SK-MEL-5 (cell line): ENCODE data around the gene TRMT10C. TPM values are rescaled to one million over a fixed set of nuclear protein-coding genes. Genes with fewer than 3 reads are reported as not detected.
"Not testable (repeated sequence)": the region's sequence is repeated elsewhere in the genome, so short reads cannot be mapped to it uniquely, and the experiment has no call there.

Source experiments
- DNase-seq: peaks from one replicate; pipeline ENCODE4 v3.0.0-alpha.2; 2016; ENCODE audit warnings: low read depth, low spot score
- in situ Hi-C: cut with HindIII; loops from 2 replicates; pipeline ENCODE4 v1.10.0; 2016; ENCODE audit warnings: low sequenced_read_pairs, high pct_unique_total_duplicates, low pct_unique_long_range_greater_than_20kb
- total RNA-seq: library from RNA; depleted of rRNA; stranded (reverse); fragments of >200 nt; shearing (Covaris generic); gene quantifications from 2 replicates; pipeline ENCODE4 v1.2.3, GENCODE V29; 2014

Gene TRMT10C
- total RNA-seq, 1 experiment from 2014 or later = 77.5 TPM

DNA sequence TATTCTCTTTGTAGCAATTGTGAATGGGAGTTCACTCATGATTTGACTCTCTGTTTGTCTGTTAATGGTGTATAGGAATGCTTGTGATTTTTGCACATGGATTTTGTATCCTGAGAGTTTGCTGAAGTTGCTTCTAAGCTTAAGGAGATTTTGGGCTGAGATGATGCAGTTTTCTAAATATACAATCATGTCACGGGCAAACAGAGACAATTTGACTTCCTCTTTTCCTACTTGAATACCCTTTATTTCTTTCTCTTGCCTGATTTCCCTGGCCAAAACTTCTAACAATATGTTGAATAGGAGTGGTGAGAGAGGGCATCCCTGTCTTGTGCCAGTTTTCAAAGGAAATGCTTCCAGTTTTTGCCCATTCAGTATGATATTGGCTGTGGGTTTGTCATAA lies 24.7 kb upstream of the TRMT10C start:
- DNase-seq, in situ Hi-C loops: not testable (repeated sequence)

DNA sequence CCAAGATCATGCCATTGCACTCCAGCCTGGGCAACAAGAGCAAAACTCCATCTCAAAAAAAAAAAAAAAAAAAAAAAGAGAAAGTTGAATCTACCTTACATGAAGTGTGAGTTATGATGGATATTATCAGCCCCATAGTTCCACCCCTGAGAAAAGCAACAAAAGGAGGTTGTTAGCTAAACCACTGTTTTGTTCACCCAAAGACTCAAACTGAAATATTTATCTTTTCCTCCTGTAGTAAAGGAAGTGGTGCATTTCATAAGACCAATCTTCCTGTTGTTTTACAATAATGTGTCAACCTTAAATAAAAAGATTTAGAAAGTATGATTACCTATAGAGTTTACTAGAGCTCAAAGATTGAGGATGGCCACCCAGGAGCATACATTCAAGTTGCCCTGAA lies 18.7 kb upstream of the TRMT10C start:
- in situ Hi-C loops = no loop called here
- DNase-seq = no peak

DNA sequence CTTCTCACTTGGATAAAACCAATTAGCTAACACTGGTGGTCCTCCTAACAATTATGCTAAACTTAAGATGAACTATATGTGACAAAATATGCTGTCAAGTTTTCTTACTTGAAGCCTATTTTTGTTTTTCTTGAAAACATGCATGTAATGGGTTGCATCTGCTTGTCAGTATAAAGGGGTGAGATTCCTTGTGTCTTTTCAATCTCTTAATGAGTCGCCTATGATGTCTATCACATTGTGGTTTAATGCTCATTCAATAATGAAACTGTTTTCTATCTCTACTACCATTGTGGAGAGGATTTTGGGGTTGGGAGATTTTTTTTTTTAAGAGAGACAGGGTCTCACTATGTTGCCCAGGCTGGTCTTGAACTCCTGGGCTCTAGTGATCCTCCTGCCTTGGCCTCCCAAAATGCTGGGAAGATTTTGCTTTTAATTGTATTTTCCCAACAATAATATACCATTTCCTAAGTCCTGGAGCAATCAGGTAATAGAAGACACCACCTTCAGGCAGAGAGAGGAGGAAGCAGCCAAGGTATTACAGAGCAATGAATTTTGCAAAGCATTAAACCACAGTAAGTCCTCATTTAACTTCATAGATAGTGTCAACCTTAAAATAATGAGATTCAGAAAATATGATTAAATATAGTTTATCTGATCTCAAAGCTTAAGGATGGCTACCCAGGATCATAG lies 17.4 kb upstream of the TRMT10C start:
- in situ Hi-C loops = no loop called here

DNA sequence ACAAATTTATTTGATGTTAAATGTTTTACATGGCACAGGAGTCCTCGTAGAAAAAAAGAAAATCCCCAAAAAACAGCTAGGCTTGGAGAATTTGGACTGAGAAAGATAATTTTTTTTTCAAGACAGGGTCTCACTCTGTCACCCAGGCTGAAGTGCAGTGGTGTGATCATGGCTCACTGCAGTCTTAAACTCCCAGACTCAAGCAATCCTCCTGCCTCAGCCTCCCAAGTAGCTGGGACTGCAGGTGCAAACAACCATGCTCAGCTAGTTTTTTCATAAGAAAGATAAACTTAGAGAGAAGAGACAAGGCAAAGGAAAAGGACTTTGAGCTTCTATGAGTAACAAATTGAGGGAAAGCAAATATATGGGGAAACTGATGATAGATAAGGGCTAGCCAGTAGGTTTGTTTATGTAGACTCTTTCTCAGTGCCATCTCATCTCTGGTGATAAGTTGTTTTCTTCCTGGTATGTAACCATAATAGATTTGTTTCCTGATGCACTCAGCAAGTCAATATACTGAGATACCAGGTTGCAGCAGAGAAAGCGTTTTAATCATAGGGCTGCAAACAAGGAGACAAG lies 13.1 kb upstream of the TRMT10C start:
- in situ Hi-C loops = no loop called here

More for the DNA sequence above, 17.4 kb upstream of the TRMT10C start:
- no peak for DNase-seq

DNA sequence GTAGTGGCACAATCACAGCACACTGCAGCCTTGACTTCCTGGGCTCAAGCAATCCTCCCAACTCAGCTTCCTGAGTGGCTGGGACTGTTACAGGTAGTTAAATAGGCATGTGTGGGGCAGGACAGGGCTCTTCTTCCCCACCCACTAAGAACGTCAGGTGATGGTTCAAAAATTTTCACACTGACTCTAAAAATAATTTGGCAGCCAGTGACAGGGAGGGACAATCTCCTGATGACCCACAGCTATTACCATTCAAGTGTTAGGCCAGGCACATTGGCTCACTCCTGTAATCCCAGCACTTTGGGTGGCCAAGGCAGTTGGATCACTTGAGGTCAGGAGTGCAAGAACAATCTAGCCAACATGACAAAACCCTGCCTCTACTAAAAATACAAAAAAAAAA lies 12.2 kb upstream of the TRMT10C start:
- in situ Hi-C loops = no loop called here
- no peak for DNase-seq

More for the DNA sequence above, 13.1 kb upstream of the TRMT10C start:
- DNase-seq = no peak

DNA sequence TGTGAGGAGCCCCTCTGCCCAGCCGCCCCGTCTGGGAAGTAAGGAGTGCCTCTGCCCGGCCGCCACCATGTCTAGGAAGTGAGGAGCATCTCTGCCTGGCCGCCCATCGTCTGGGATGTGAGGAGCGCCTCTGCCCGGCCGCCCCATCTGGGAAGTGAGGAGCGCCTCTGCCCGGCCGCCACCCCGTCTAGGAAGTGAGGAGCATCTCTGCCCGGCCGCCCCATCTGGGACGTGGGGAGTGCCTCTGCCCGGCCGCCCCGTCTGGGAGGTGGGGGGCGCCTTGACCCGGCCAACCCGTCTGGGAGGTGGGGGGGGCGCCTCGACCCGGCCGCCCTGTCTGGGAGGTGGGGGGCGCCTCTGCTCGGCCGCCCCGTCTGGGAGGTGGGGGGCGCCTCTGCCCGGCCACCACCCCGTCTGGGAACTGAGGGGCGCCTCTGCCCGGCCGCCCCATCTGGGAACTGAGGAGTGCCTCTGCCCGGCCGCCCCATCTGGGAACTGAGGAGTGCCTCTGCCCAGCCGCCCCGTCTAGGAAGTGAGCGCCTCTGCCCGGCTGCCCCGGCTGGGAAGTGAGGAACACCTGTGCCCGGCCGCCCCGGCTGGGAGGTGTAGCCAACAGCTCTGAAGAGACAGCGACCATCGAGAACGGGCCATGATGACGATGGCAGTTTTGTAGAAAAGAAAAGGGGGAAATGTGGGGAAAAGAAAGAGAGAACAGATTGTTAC lies 10.1 kb upstream of the TRMT10C start:
- DNase-seq, in situ Hi-C loops: not testable (repeated sequence)

DNA sequence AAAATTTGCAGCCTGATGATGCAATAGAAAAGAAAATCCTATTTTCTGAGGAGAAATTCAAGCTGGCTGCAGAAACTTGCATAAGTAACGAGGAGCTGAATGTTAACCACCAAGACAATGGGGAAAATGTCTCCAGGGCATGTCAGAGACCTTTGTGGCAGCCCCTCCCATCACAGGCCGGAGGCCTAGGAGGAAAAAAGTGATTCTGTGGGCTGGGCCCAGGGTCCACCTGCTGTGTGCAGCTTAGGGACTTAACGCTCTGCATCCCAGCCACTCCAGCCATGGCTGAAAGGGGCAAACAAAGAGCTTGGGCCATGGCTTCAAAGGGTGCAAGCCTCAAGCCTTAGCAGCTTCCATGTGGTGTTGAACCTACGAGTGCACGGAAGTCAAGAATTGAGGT lies 8.3 kb upstream of the TRMT10C start:
- DNase-seq, in situ Hi-C loops: not testable (repeated sequence)

DNA sequence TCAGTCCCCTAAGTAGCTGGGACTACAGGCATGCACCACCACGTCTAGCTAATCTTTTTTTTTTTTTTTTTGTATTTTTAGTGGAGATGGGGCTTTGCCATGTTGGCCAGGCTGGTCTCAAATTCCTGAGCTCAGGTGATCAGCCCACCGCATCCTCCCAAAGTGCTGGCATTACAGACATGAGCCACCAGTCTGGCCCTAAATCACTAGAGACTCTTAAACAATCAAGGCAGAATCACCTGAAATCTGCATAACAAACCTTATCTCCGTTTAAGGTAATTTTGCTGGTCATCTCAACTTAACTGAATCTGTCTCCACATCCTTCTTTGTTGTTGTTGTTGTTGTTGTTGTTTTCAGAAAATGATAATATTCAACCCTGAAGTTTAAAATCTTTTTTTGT lies 5.6 kb upstream of the TRMT10C start:
- in situ Hi-C loops = no loop called here
- DNase-seq = no peak

DNA sequence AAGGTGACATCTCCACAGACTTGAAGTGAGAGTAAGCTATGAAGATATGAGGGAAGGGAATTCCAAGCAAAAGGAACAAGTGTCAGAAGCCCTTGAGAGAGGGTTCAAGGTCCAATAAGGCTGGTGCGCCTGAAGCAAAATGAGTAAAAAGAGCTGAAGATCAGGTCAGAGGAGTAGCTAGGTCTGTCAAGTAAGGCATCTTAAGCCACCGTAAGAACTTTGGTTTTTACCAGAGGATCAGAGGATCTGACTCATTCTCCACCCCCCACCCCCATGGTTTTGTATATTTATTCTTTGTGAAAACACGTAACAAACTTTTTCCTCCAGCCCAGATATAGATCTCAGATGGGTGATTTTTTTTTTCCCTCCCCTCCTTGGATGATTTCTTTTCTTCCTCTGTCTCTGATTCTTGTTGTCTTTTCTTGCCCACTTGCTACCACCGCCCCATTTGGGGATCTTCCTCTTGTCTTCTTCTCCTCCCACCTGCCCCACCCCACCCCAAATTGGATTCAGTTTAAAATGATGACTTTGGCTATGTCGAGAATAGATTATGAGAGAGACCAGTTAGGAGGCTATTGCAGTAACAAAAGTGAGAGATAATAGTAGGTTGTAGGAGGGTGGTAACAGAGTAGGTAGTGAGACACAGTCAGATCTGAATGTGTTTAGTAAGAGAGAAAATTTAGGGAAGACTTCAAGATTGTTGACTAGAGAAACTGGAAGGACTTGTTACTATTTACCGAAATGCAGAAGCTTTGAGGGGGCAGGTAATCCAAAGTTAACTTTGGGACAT lies 6.1 kb downstream of the TRMT10C start:
- no peak for DNase-seq

DNA sequence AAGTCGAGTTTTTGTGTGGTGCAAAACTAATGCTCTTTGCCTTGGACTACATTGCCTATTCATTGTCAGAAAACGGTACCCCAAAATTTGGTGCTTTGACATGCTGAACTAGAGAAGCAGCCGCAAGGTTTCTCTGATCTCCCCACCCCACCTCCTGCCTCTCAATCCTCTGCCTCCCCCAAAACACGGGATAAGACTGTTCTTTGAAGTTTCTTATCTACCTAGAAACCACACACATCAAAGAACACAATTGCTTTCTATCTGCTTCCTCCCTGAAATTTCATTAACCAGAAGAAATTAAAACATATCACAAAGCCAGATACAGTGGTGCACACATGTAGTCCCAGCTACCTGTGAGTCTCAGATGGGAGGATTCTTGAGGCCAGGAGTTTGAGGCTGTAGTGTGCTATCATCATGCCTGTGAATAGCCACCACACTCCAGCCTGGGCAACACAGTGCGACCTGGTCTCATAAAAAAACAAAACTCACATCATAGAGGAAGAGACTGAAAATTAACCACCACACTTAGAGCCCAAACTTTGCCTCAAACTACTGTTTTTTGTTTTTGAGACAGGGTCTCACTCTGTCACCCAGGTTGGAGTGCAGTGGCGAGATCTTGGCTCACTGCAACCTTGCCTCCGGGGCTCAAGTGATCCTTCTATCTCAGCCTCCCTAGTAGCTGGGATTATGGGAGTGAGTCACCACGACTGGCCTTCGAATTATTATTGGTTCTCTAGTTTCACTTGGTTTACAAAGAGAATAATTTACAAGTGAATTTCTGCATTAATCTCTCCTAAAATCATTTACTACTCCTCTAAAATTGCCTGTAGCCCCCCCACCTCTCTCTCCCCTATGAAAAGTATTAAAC lies 9.6 kb downstream of the TRMT10C start:
- no peak for DNase-seq
- in situ Hi-C loops = no loop called here

More for the DNA sequence above, 6.1 kb downstream of the TRMT10C start:
- in situ Hi-C loops = no loop called here

DNA sequence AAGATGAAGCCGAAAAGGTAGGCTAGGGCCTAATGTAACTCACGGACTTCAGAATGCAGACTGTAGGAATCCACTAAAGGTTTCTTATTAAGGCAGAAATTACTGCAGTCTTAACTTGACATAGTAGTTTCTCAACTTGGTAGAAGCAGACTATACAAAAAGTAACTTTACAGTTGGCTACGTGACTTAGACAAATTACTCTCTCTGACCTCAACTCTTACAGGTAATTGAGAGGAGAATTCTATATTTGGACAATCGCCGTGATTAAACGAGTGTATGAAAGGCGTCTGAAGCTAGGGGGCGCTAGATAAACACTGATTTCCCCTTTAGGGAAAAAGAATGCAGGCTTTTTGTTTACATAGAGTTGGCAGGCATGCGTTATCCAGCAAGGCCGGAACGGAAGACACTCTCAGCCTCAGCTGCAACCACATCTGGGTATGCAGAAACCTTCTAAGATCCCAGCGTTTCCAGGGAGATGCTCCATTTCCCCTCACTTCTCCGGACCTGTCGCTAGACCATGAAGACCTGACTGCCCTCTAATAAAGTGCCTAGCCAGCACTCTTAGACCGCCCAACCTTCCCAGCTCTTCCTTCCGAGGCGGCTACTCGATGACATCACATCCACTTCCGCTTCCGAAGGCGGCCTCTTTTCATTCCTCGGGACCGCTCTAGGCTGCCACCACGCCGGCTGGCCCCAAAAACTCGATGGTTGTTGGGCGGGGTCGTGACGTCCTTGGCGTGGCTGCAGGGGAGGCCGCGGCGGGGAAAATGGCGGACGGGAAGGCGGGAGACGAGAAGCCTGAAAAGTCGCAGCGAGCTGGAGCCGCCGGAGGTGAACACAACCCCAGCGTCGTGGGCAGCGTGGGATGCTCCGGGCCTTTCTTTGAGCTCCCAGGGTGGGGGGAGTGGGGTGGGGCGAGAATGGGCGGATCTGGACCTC lies 12.1 kb downstream of the TRMT10C start, which contains the start of gene PCNP:
Gene PCNP (plus strand): TSS at position 732 of the 939 bp plus-strand sequence. CDS start 36 bp downstream, at position 768.
- in situ Hi-C loops = no loop called here
- DNase-seq = peak; percentile 99

DNA sequence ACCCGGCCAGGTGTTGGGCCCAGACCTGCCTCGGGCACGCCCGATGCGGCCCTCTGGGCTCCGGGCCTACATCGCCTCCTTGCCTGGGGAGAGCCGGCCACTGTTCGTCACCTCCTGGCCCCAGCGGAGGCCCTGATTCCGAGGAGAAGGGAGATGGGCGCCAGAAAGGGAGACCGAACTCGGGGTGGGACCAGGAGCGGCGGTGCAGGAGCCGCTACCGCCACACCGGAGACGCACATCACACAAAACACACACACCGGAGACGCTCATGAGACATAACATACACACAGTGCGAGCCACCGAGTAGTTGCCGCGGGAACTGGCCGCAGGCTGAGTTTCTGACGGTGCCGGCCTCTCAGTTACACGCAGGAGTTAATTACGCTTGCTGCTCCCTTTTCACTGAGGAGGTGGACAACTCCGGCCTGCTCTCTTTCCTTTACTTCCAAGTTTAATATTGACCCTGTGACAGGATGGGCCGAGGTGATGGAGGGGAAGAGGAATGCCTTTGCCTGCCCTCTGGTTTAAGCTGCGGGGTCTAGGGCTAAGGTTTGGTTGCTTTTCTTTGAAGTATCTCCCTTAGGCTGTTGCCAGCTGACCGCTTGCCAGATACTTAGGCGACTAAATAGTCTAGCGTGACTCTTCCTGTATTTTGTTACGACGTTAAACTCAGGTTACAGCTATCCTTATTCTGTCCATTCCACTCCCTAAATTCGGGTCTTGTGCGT lies 12.9 kb downstream of the TRMT10C start:
- peak; percentile 42 for DNase-seq
- in situ Hi-C loops = no loop called here

DNA sequence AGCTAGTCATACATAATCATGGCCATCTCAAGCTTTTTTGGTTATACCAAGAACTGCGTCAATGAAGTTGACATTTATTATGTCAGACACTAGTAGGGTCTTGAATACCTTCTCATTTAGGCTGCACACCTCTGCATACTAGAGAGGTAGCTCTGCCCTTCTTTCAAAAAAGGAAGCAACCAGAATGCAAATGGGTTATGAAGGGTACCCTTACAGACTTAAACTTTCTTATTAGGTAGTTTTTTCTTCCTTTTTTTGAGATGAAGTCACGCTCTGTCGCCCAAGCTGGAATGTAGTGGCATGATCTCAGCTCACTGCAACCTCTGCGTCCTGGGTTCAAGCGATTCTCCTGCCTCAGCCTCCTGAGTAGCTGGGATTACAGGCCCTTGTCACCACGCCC lies 15.6 kb downstream of the TRMT10C start:
- in situ Hi-C loops = no loop called here
- no peak for DNase-seq

DNA sequence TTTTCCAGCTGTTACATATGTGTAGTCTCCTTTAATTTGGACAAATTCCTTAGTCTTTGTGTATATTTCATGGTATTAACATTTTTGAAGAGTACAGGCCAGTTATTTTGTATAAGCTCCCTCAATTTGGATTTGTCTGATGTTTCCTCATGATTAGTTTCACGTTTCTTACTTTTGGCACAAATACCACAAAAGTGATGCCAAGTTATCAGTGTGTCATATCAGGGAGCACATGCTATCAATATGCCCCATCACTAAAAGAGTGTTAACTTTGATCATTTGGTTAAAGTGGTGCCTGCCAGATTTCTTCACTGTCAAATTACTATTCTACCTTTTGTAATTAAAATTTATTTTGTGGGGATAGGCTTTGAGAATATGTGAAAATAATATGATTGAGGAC lies 26.9 kb downstream of the TRMT10C start:
- in situ Hi-C loops = no loop called here
- no peak for DNase-seq

DNA sequence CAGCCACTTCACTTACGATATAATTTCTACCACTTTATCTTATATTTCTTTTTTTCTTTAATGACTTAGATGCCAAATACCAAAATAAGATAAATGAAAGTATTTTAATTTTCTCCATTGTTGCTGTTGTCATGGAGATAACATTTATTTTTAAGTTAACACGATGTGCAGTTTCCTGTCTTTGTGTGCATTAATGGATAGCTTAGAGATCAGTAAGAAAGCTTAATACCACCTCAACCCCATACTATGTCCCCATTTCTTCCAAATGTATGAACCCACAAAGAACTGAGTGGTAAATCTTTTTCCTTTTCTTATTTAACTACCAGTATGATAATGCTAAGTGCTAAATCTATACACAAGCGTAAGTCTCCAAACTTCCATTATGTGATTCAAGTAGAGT lies 29.4 kb downstream of the TRMT10C start:
- in situ Hi-C loops = no loop called here
- DNase-seq = no peak

DNA sequence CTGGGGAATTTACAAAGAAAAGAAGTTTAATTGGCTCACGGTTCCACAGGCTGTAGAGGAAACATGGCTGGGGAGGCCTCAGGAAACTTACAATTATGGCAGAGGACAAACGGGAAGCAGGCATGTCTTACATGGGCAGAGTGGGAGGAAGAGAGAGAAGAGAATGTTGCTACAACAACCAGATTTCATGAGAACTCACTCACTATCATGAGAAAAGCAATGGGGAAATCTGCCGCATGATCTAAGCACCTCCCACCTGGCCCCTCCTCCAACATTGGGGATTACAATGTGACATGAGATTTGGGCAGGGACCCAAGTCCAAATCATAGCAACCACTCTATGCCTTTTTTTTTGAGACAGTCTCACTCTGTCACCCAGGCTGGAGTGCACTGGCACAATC lies 41.1 kb downstream of the TRMT10C start:
- in situ Hi-C loops = no loop called here
- no peak for DNase-seq
